ENCODE results near the gene AUTS2.

DNA sequence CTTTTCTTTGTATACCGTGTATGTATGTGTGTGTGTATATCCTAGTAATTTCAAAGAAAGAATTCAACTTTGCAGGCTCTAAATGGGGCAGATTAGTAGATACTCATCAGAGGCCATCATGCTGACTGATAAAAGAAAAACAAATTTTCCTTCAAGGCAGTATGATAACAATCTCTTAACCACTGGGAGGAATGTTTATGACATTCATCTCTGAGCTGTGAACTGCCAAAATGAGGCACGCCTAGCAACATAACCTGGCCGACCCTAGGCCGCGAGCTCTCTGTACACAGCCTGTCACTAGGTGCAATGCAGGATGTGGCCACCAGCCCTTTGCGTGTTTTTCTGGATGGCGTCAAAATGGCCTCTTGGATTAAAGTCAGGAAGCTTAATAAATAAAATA, 1190.0 kb downstream of the AUTS2 start:
- TF ChIP-seq, protein P1, sequence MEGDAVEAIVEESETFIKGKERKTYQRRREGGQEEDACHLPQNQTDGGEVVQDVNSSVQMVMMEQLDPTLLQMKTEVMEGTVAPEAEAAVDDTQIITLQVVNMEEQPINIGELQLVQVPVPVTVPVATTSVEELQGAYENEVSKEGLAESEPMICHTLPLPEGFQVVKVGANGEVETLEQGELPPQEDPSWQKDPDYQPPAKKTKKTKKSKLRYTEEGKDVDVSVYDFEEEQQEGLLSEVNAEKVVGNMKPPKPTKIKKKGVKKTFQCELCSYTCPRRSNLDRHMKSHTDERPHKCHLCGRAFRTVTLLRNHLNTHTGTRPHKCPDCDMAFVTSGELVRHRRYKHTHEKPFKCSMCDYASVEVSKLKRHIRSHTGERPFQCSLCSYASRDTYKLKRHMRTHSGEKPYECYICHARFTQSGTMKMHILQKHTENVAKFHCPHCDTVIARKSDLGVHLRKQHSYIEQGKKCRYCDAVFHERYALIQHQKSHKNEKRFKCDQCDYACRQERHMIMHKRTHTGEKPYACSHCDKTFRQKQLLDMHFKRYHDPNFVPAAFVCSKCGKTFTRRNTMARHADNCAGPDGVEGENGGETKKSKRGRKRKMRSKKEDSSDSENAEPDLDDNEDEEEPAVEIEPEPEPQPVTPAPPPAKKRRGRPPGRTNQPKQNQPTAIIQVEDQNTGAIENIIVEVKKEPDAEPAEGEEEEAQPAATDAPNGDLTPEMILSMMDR (IDR thresholded peaks at IDR 0.05): no peak
- TF ChIP-seq POLR2A (IDR thresholded peaks at IDR 0.05): no peak
- no peak for TF ChIP-seq POLR2AphosphoS5 (IDR thresholded peaks at IDR 0.05; ENCODE audit: insufficient read depth in 1 of 2, low read depth in 1 of 2)

Data from vagina (tissue), 2 donors.